ENCODE data around the gene NDUFC2. TPM values are rescaled to one million over a fixed set of nuclear protein-coding genes. Genes with fewer than 3 reads are reported as not detected.

NDUFC2 gene
- polyA plus RNA-seq, 1 donor from 2014 or later: 269 TPM

DNA sequence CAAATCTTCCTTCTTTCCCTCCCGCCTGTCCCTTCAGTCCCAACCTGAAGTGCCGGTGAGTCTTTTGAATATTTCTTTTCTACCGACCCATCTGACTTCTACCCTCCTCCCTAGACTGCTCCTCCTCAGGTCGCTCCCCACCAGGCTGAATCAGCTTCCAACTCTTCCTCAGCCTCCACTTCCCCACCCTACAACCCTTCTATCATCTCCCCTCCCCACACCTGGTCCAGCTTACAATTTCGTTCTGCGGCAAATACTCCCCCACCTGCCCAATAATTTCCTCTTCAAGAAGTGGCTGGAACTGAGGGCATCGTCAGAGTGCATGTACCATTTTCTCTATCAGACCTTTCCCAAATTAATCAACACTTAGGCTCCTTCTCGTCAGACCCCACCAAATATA lies 2.5 kb upstream of the NDUFC2 start:
- Histone ChIP-seq H3K9me2 (ENCODE audit: insufficient read depth, low read length) (no peaks in the 10 kb centered on the region), H3K9ac (ENCODE audit: low read length) (no peak overlapping the region), H3K4me3 (ENCODE audit: low read length) (no peak overlapping the region), H3K27ac (ENCODE audit: low read length) (no peak overlapping the region), H3K36me3 (ENCODE audit: insufficient read depth, low read length) (no peaks in the 10 kb centered on the region), H3F3A (ENCODE audit: insufficient read depth, low read length, poor library complexity, severe bottlenecking) (no peaks in the 10 kb centered on the region), H3K79me2 (replicated peaks; ENCODE audit: insufficient read depth, low read length) (peaks cover 32% of the 10 kb centered on the region), H3K9me3 (ENCODE audit: low read length) (no peaks in the 10 kb centered on the region), H4K20me1 (ENCODE audit: insufficient read depth) (no peaks in the 10 kb centered on the region), H2AFZ (ENCODE audit: low read depth, low read length) (no peak overlapping the region), H3K27me3 (ENCODE audit: insufficient read depth, low read depth, low read length) (no peaks in the 10 kb centered on the region), H3K4me2 (ENCODE audit: low read length) (no peak overlapping the region)
- no peak for TF ChIP-seq MXI1 (conservative IDR thresholded peaks at IDR 0.05; ENCODE audit: poor library complexity, severe bottlenecking)
- no peak for TF ChIP-seq SMC3 (conservative IDR thresholded peaks at IDR 0.05; ENCODE audit: poor library complexity)
- TF ChIP-seq, protein P1, sequence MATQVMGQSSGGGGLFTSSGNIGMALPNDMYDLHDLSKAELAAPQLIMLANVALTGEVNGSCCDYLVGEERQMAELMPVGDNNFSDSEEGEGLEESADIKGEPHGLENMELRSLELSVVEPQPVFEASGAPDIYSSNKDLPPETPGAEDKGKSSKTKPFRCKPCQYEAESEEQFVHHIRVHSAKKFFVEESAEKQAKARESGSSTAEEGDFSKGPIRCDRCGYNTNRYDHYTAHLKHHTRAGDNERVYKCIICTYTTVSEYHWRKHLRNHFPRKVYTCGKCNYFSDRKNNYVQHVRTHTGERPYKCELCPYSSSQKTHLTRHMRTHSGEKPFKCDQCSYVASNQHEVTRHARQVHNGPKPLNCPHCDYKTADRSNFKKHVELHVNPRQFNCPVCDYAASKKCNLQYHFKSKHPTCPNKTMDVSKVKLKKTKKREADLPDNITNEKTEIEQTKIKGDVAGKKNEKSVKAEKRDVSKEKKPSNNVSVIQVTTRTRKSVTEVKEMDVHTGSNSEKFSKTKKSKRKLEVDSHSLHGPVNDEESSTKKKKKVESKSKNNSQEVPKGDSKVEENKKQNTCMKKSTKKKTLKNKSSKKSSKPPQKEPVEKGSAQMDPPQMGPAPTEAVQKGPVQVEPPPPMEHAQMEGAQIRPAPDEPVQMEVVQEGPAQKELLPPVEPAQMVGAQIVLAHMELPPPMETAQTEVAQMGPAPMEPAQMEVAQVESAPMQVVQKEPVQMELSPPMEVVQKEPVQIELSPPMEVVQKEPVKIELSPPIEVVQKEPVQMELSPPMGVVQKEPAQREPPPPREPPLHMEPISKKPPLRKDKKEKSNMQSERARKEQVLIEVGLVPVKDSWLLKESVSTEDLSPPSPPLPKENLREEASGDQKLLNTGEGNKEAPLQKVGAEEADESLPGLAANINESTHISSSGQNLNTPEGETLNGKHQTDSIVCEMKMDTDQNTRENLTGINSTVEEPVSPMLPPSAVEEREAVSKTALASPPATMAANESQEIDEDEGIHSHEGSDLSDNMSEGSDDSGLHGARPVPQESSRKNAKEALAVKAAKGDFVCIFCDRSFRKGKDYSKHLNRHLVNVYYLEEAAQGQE (IDR thresholded peaks at IDR 0.05; ENCODE audit: borderline replicate concordance): no peak
- no peak for TF ChIP-seq POLR2AphosphoS5 (IDR thresholded peaks at IDR 0.05)
- TF ChIP-seq EZH2 (IDR thresholded peaks at IDR 0.05; ENCODE audit: borderline replicate concordance, insufficient read depth, low read length, poor library complexity, severe bottlenecking): no peak
- TF ChIP-seq RAD21 (conservative IDR thresholded peaks at IDR 0.05): no peak
- TF ChIP-seq TAF1 (IDR thresholded peaks at IDR 0.05; ENCODE audit: low read depth): no peak
- no peak for TF ChIP-seq CTCF (IDR thresholded peaks at IDR 0.05; ENCODE audit: poor library complexity, severe bottlenecking)

- no peaks in the 10 kb centered on the region for H3K27me3 ChIP-seq (ENCODE audit: insufficient read depth, low read depth, low read length)
- TF ChIP-seq POLR2AphosphoS5 (IDR thresholded peaks at IDR 0.05) (no peak), EP300 (conservative IDR thresholded peaks at IDR 0.05; ENCODE audit: poor library complexity, severe bottlenecking) (no peak), SMC3 (conservative IDR thresholded peaks at IDR 0.05; ENCODE audit: poor library complexity) (no peak), EZH2 (IDR thresholded peaks at IDR 0.05; ENCODE audit: borderline replicate concordance, insufficient read depth, low read length, poor library complexity, severe bottlenecking) (no peak), MXI1 (conservative IDR thresholded peaks at IDR 0.05; ENCODE audit: poor library complexity, severe bottlenecking) (no peak), RAD21 (conservative IDR thresholded peaks at IDR 0.05) (no peak), CTCF (IDR thresholded peaks at IDR 0.05; ENCODE audit: poor library complexity, severe bottlenecking) (no peak), TAF1 (IDR thresholded peaks at IDR 0.05; ENCODE audit: low read depth) (no peak)
- TF ChIP-seq, protein P1 (IDR thresholded peaks at IDR 0.05; ENCODE audit: borderline replicate concordance): no peak
- no peak overlapping the region for H3K9ac ChIP-seq (ENCODE audit: low read length)
- H2AFZ ChIP-seq (ENCODE audit: low read depth, low read length): no peak overlapping the region
- no peaks in the 10 kb centered on the region for H3K9me2 ChIP-seq (ENCODE audit: insufficient read depth, low read length)
- H3K36me3 ChIP-seq (ENCODE audit: insufficient read depth, low read length): no peaks in the 10 kb centered on the region
- no peaks in the 10 kb centered on the region for H4K20me1 ChIP-seq (ENCODE audit: insufficient read depth)
- H3K9me3 ChIP-seq (ENCODE audit: low read length): no peaks in the 10 kb centered on the region
- H3K79me2 ChIP-seq (replicated peaks; ENCODE audit: insufficient read depth, low read length): peaks cover 38% of the 10 kb centered on the region
- no peak overlapping the region for H3K27ac ChIP-seq (ENCODE audit: low read length)
- no peaks in the 10 kb centered on the region for H3F3A ChIP-seq (ENCODE audit: insufficient read depth, low read length, poor library complexity, severe bottlenecking)
- H3K4me3 ChIP-seq (ENCODE audit: low read length): no peak overlapping the region
- H3K4me2 ChIP-seq (ENCODE audit: low read length): no peak overlapping the region
These were observed 1.9 kb upstream of the NDUFC2 start for GRCh38 chr11:78081583-78081982.
